AG04449 (cell line): ENCODE data around the gene HOXB4.

Experiments
- CTCF ChIA-PET: fragments of 350-600 bp; formaldehyde crosslinking; extraction: SDS; loops from one replicate; lab custom pipeline; 2021; ENCODE audit warnings: antibody characterized with exemption; lab: Yijun Ruan, JAX
- POLR2A ChIA-PET: fragments of 400-600, 350-600 bp; formaldehyde crosslinking; extraction: SDS; loops from one replicate; lab custom pipeline; 2020; ENCODE audit warnings: antibody characterized with exemption, inconsistent platforms; lab: Yijun Ruan, JAX
- DNase-seq: peaks from one replicate; pipeline ENCODE4 v3.0.0-alpha.2; 2010; ENCODE audit warnings: low read depth, low spot score
- H3K4me3 ChIP-seq: 2 replicates; pipeline ENCODE4 v1.5.1; 2011; ENCODE audit warnings: low read depth, mild to moderate bottlenecking, control low read depth, low read length
- TF ChIP-seq, protein P1 (sequence below): IDR thresholded peaks from one replicate; pipeline ENCODE4 v1.5.1; 2011; ENCODE audit warnings: mild to moderate bottlenecking, moderate library complexity, low read length, control low read depth, inconsistent platforms; ENCODE audit not compliant: insufficient read depth; ENCODE audit errors: missing control alignments

The HOXB4 gene

DNA sequence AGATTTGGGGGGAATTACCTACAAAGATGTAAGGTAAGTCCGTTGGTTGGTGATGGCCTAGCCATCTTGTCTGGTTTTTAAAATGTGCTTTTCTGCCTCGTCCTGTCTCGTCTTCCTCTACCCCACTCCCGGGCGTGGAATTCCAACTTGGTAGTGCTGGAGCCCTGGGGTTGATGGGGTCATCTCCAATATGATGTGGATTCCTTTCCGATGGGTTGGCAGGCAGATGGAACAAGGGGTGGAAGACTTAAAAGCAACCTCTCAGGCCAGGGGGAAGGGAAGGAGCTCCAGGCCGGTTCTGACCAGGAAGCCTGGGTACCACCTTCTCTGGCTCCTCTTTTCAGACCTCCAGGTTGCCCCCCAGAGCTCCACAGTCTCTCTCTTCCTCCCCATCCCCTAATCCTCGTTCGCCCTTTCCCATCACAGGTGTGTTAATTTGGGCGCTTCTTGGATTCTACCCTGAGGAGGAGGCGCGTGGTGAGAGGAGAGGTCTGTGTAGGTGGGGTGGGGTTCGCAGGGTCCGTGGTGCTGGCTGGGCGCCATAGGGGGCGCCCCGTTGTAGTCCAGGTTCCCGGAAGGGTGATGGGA is 28.1 kb downstream of the HOXB4 start:
- no peak for DNase-seq
- peak overlapping the region; percentile 41 for H3K4me3 ChIP-seq
- TF ChIP-seq, protein P1, sequence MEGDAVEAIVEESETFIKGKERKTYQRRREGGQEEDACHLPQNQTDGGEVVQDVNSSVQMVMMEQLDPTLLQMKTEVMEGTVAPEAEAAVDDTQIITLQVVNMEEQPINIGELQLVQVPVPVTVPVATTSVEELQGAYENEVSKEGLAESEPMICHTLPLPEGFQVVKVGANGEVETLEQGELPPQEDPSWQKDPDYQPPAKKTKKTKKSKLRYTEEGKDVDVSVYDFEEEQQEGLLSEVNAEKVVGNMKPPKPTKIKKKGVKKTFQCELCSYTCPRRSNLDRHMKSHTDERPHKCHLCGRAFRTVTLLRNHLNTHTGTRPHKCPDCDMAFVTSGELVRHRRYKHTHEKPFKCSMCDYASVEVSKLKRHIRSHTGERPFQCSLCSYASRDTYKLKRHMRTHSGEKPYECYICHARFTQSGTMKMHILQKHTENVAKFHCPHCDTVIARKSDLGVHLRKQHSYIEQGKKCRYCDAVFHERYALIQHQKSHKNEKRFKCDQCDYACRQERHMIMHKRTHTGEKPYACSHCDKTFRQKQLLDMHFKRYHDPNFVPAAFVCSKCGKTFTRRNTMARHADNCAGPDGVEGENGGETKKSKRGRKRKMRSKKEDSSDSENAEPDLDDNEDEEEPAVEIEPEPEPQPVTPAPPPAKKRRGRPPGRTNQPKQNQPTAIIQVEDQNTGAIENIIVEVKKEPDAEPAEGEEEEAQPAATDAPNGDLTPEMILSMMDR, result no peak
- ChIA-PET POLR2A (interaction anchor here (0.7 to 1.4 kb wide), 5 partner anchors 8 to 57 kb away, joined by 3 to 5 read pairs (median 3); no protein-coding TSS in a partner anchor), CTCF (interaction anchor here (0.9 to 2.2 kb wide), 8 partner anchors 10 to 63 kb away, joined by 3 to 10 read pairs (median 4); partner anchors contain the start of gene HOXB5)

- ChIA-PET POLR2A (interaction anchor here (0.9 to 1.3 kb wide), 2 partner anchors 10 to 42 kb away, joined by 3 to 5 read pairs; no protein-coding TSS in a partner anchor), CTCF (interaction anchor here (0.7 to 2.2 kb wide), 9 partner anchors 9 to 214 kb away, joined by 3 to 10 read pairs (median 4); partner anchors contain the start of gene HOXB5)
- TF ChIP-seq, protein P1, result no peak
- H3K4me3 ChIP-seq, result no peak overlapping the region
- DNase-seq, result no peak
These were observed 28.9 kb downstream of the HOXB4 start for GRCh38 chr17:48549281-48549630.

DNA sequence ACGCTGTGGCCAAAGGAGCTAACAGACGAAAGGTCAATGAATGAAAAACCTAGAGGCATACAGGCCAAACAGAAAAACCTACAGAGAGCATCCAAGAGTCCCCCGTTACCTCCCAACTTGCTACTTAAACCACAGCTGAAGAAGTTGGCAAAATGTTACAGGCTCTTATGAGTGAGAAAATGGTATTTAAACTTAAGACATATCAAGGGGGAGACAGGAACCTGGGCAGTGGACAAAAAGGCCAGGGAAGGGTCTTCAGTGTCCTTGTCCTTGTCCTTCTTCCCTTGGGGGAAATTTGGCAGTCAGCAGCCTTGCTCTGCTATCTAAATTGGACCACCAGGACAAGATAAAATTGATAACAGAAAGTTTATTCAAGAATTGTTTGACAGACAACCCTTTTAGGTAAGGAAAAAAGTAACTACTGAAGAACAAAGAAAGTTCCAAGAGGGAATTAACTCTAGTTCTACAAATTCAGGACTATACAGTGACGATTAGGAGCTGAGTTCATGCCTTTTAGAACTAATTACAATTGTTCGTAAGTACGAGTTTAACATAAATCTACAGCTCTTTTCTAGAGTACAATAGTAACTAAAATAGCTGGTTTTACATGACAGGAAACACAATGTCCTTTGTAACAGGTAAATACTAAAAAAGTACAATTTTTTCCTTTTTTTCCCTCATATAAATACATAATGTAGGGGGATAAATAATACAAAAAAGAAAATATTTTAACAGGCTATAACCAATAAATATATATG is 29.4 kb downstream of the HOXB4 start:
- TF ChIP-seq, protein P1, result no peak
- DNase-seq, result no peak
- ChIA-PET CTCF (interaction anchor here (0.7 to 2.2 kb wide), 12 partner anchors 9 to 213 kb away, joined by 3 to 10 read pairs (median 4); partner anchors contain the start of gene HOXB5), POLR2A (interaction anchor here (0.7 to 2.0 kb wide), 4 partner anchors 9 to 66 kb away, joined by 3 to 7 read pairs (median 3); no protein-coding TSS in a partner anchor)
- no peak overlapping the region for H3K4me3 ChIP-seq

DNA sequence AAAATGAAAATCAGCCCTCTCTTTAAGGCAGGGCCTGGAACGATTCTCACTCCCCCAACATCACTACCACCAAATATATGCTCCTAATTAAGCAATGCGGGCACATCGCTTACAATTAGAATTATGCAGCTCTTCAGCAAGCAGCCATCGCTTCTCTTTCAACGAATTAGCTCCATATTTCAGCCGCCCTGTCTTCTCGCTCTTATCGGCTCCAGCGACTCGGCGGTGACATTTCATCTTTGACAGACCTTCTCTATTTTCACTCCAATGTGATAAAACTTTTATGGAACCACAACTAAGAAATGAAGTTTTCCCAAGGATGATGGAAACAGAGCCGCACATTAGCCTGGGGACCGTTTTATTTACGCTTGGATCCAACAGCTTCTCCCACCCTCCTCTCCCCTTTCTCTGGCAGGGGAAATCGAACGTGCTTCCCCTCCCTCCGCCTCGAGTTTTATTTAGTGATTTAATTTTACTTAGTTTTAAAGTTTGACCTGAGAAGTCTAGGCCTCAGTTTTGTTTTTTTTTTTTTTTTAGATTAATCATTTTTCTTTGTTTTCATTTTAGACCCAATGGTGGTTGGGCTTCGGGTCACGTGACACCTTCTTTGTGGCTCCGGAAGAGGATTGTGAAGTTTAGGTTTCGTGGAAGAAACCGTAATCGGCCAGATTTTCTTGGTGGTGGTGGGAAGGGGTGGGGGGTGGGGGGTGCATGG is 30.2 kb downstream of the HOXB4 start:
- TF ChIP-seq, protein P1, result no peak
- POLR2A ChIA-PET, result interaction anchor here (0.7 to 2.5 kb wide), 8 partner anchors 9 to 65 kb away, joined by 3 to 14 read pairs (median 6); partner anchors contain the start of gene HOXB5
- H3K4me3 ChIP-seq, result peak overlapping the region; percentile 42
- CTCF ChIA-PET, result interaction anchor here (0.9 to 2.2 kb wide), 13 partner anchors 8 to 197 kb away, joined by 3 to 10 read pairs (median 4); partner anchors contain the start of genes HOXB3 and HOXB5
- no peak for DNase-seq

GRCh38 chr17:48546924-48547807 is 31.0 kb downstream of the HOXB4 start:
- POLR2A ChIA-PET, result interaction anchor here (0.7 to 2.5 kb wide), 12 partner anchors 8 to 64 kb away, joined by 3 to 14 read pairs (median 4); partner anchors contain the start of gene HOXB5

More at GRCh38 chr17:48546924-48547807, 31.0 kb downstream of the HOXB4 start:
- peak overlapping the region; percentile 42 for H3K4me3 ChIP-seq
- CTCF ChIA-PET, result interaction anchor here (0.9 to 2.1 kb wide), 12 partner anchors 9 to 196 kb away, joined by 3 to 10 read pairs (median 4); partner anchors contain the start of gene HOXB3
- no peak for DNase-seq
- TF ChIP-seq, protein P1, result no peak
